H1 (cell line): Measurements from ENCODE around the gene MARK1. TPM values are rescaled to one million over a fixed set of nuclear protein-coding genes. Genes with fewer than 3 reads are reported as not detected.

Source experiments
- CTCF ChIA-PET: fragments of 300-600 bp; sonication (Branson Sonifier 250); formaldehyde crosslinking; loops from one replicate; lab custom pipeline; 2021; ENCODE audit not compliant: partially characterized antibody; lab: Charles Lee
- POLR2A ChIA-PET: fragments of 300-600 bp; sonication (Branson Sonifier 250); formaldehyde crosslinking; loops from one replicate; lab custom pipeline; 2021; ENCODE audit warnings: inconsistent platforms; ENCODE audit not compliant: partially characterized antibody; lab: Charles Lee
- DNase-seq, 2 experiments: peaks; one replicate each; pipeline versions ENCODE4 v3.0.0 to v3.0.0-alpha.2; 2010 to 2022; ENCODE audit warnings: low spot score in 2 of 2, low read depth in 1 of 2, mixed read lengths in 1 of 2
- FAIRE-seq: peaks from 2 replicates; lab custom pipeline; 2011; peaks lifted over from hg19 to GRCh38; lab: Jason Lieb, UNC
- H2AFZ ChIP-seq: 2 replicates; pipeline ENCODE4 v1.8.1; 2012; ENCODE audit warnings: low read length, inconsistent platforms
- H2AK5ac ChIP-seq: 2 replicates; pipeline ENCODE4 v1.6.1; 2013; ENCODE audit warnings: low read depth, low read length
- H2BK120ac ChIP-seq: replicated peaks from 2 replicates; pipeline ENCODE3; 2013; ENCODE audit warnings: low read depth, low read length, inconsistent platforms
- H2BK12ac ChIP-seq: 2 replicates; pipeline ENCODE4 v1.6.1; 2013; ENCODE audit warnings: low read depth, low read length
- H2BK15ac ChIP-seq: 2 replicates; pipeline ENCODE4 v1.6.1; 2013; ENCODE audit warnings: low read length
- H2BK20ac ChIP-seq: 2 replicates; pipeline ENCODE4 v1.6.1; 2013; ENCODE audit warnings: low read length
- H2BK5ac ChIP-seq: 2 replicates; pipeline ENCODE4 v1.6.1; 2013; ENCODE audit warnings: low read depth, low read length
- H3K14ac ChIP-seq: 2 replicates; pipeline ENCODE4 v1.6.1; 2013; ENCODE audit warnings: inconsistent platforms; ENCODE audit not compliant: insufficient read length
- H3K18ac ChIP-seq: 2 replicates; pipeline ENCODE4 v1.6.1; 2013; ENCODE audit warnings: low read length; ENCODE audit errors: extremely low read depth
- H3K23ac ChIP-seq: 2 replicates; pipeline ENCODE4 v1.6.1; 2013; ENCODE audit warnings: inconsistent platforms; ENCODE audit not compliant: insufficient read length
- H3K23me2 ChIP-seq: 2 replicates; pipeline ENCODE4 v1.6.1; 2013; ENCODE audit warnings: low read depth, low read length
- H3K27ac ChIP-seq: 2 replicates; pipeline ENCODE4 v1.6.1; 2011; ENCODE audit warnings: low read depth, low read length, inconsistent platforms
- H3K27me3 ChIP-seq, 4 experiments: replicated peaks in 1 of 4; 1 replicate in 1 of 4; 2 replicates in 3 of 4; pipeline versions ENCODE4 v1.6.1 to v1.8.1; 2011 to 2013; ENCODE audit warnings: low read length in 3 of 4, mild to moderate bottlenecking in 3 of 4, inconsistent platforms in 2 of 4, mixed read lengths in 2 of 4, moderate library complexity in 1 of 4; ENCODE audit not compliant: control insufficient read depth in 3 of 4, insufficient read depth in 3 of 4; ENCODE audit errors: extremely low read depth in 1 of 4
- H3K36me3 ChIP-seq, 4 experiments: 2 replicates each; pipeline versions ENCODE4 v1.6.1 to v1.8.1; 2011 to 2013; ENCODE audit warnings: mild to moderate bottlenecking in 4 of 4, low read length in 3 of 4, moderate library complexity in 2 of 4, control low read depth in 1 of 4, inconsistent platforms in 1 of 4; ENCODE audit not compliant: insufficient read depth in 4 of 4, control insufficient read depth in 2 of 4
- H3K4ac ChIP-seq: replicated peaks from 2 replicates; pipeline ENCODE3; 2013; ENCODE audit warnings: low read length, low read depth, mixed read lengths, inconsistent platforms; ENCODE audit not compliant: insufficient read length
- H3K4me1 ChIP-seq, 4 experiments: replicated peaks in 1 of 4; 1 replicate in 1 of 4; 2 replicates in 3 of 4; pipeline versions ENCODE4 v1.6.1 to v1.8.1; 2011 to 2013; ENCODE audit warnings: low read length in 3 of 4, inconsistent platforms in 2 of 4, mixed read lengths in 1 of 4; ENCODE audit not compliant: insufficient read depth in 4 of 4, control insufficient read depth in 3 of 4
- H3K4me2 ChIP-seq, 2 experiments: 2 replicates each; pipeline versions ENCODE4 v1.6.1 to v1.8.1; 2011 to 2013; ENCODE audit warnings: low read depth in 2 of 2, low read length in 2 of 2, control low read depth in 1 of 2, inconsistent platforms in 1 of 2, mild to moderate bottlenecking in 1 of 2; ENCODE audit not compliant: insufficient read depth in 1 of 2
- H3K4me3 ChIP-seq, 4 experiments: fragments of 200-600, 300-600 bp in 1 of 4; sonication (generic), shearing (Covaris generic), sonication (Bioruptor Twin) in 1 of 4; 2 replicates each; pipeline versions ENCODE4 v1.5.1 to v1.8.1; 2011 to 2016; ENCODE audit warnings: low read length in 4 of 4, low read depth in 3 of 4, control low read depth in 2 of 4, inconsistent platforms in 2 of 4, mild to moderate bottlenecking in 2 of 4, mixed read lengths in 1 of 4, moderate library complexity in 1 of 4; ENCODE audit not compliant: insufficient read depth in 2 of 4; ENCODE audit errors: extremely low read depth in 1 of 4
- H3K56ac ChIP-seq: replicated peaks from 2 replicates; pipeline ENCODE3; 2013; ENCODE audit warnings: low read depth, mild to moderate bottlenecking, mixed read lengths, low read length, inconsistent platforms; ENCODE audit not compliant: insufficient read length
- H3K79me1 ChIP-seq: 2 replicates; pipeline ENCODE4 v1.6.1; 2013; ENCODE audit warnings: low read depth, low read length, control low read depth
- H3K79me2 ChIP-seq, 2 experiments: 2 replicates each; pipeline versions ENCODE4 v1.6.1 to v1.8.1; 2012 to 2013; ENCODE audit warnings: low read length in 2 of 2, mild to moderate bottlenecking in 2 of 2, inconsistent platforms in 1 of 2; ENCODE audit not compliant: insufficient read depth in 2 of 2, control insufficient read depth in 1 of 2
- H3K9ac ChIP-seq, 4 experiments: replicated peaks in 1 of 4; 1 replicate in 1 of 4; 2 replicates in 3 of 4; pipeline versions ENCODE4 v1.6.1 to v1.8.1; 2011 to 2013; ENCODE audit warnings: low read depth in 3 of 4, low read length in 3 of 4, control low read depth in 2 of 4, mild to moderate bottlenecking in 2 of 4, moderate library complexity in 2 of 4, inconsistent platforms in 1 of 4; ENCODE audit errors: extremely low read depth in 1 of 4
- H3K9me3 ChIP-seq, 2 experiments: 2 replicates each; pipeline versions ENCODE4 v1.6.1 to v1.8.1; 2012 to 2013; ENCODE audit warnings: mild to moderate bottlenecking in 2 of 2, moderate library complexity in 2 of 2, control low read depth in 1 of 2, inconsistent platforms in 1 of 2, low read depth in 1 of 2, low read length in 1 of 2, mixed read lengths in 1 of 2; ENCODE audit not compliant: insufficient read depth in 2 of 2
- H4K20me1 ChIP-seq, 2 experiments: replicated peaks in 1 of 2; 2 replicates each; pipeline versions ENCODE3 to v1.8.1; 2011 to 2013; ENCODE audit warnings: inconsistent platforms in 2 of 2, low read length in 2 of 2, mild to moderate bottlenecking in 1 of 2; ENCODE audit not compliant: insufficient read depth in 2 of 2, control insufficient read depth in 1 of 2
- H4K5ac ChIP-seq: 2 replicates; pipeline ENCODE4 v1.6.1; 2013; ENCODE audit warnings: low read length, low read depth, mixed read lengths, inconsistent platforms; ENCODE audit not compliant: insufficient read length
- H4K8ac ChIP-seq: 2 replicates; pipeline ENCODE4 v1.8.0; 2013; ENCODE audit warnings: mild to moderate bottlenecking, moderate library complexity, low read length, inconsistent platforms; ENCODE audit not compliant: insufficient read depth; ENCODE audit errors: extremely low read depth
- H4K91ac ChIP-seq: replicated peaks from 2 replicates; pipeline ENCODE3; 2013; ENCODE audit warnings: low read length, mixed read lengths, inconsistent platforms; ENCODE audit not compliant: insufficient read length
- ASH2L ChIP-seq: fragments of 200-600, 300-600 bp; sonication (generic); IDR thresholded peaks from one replicate; pipeline ENCODE4 v1.7.1; 2017; ENCODE audit warnings: low read length
- CBX5 ChIP-seq: fragments of 300-800, 300-1000 bp; sonication (generic); IDR thresholded peaks from 2 replicates; pipeline ENCODE4 v1.7.1; 2016; ENCODE audit warnings: antibody characterized with exemption, low read length, low read depth
- CHD1 ChIP-seq: IDR thresholded peaks from 2 replicates; pipeline ENCODE4 v1.6.1; 2012; ENCODE audit warnings: low read depth, low read length, improper control_type of control experiment
- CHD2 ChIP-seq: IDR thresholded peaks from 2 replicates; pipeline ENCODE4 v1.6.1; 2012; ENCODE audit warnings: low read length, improper control_type of control experiment
- EP300 ChIP-seq, 2 experiments: IDR thresholded peaks; 1 replicate in 1 of 2; 2 replicates in 1 of 2; pipeline ENCODE4 v1.6.1; 2011 to 2012; ENCODE audit warnings: low read depth in 2 of 2, low read length in 2 of 2, mild to moderate bottlenecking in 2 of 2, borderline replicate concordance in 1 of 2, inconsistent platforms in 1 of 2, moderate library complexity in 1 of 2
- NRF1 ChIP-seq: IDR thresholded peaks from 2 replicates; pipeline ENCODE4 v1.6.1; 2011; ENCODE audit warnings: mild to moderate bottlenecking, low read depth, low read length, improper control_type of control experiment
- POLR2A ChIP-seq, 2 experiments: IDR thresholded peaks; 1 replicate in 1 of 2; 2 replicates in 1 of 2; pipeline ENCODE4 v1.6.1; 2011; ENCODE audit warnings: low read depth in 2 of 2, low read length in 2 of 2, mild to moderate bottlenecking in 2 of 2; ENCODE audit errors: control extremely low read depth in 1 of 2
- SP1 ChIP-seq: IDR thresholded peaks from 2 replicates; pipeline ENCODE4 v1.6.1; 2011; ENCODE audit warnings: low read depth, low read length
- WGBS, 2 experiments: shearing (Covaris generic) in 1 of 2; methylation state at CpG; one replicate each; pipeline versions ENCODE4 v1.1.6 to v1.1.7; 2013 to 2015; ENCODE audit warnings: low lambda C conversion rate in 2 of 2, mixed read lengths in 2 of 2, inconsistent platforms in 1 of 2, low coverage in 1 of 2, missing lambda C conversion rate in 1 of 2; ENCODE audit not compliant: insufficient replicate concordance in 2 of 2, insufficient coverage in 1 of 2, insufficient read length in 1 of 2; ENCODE audit errors: extremely low coverage in 1 of 2, missing lambda C conversion rate in 1 of 2; 5-methylcytosine and 5-hydroxymethylcytosine counted together
- polyA plus RNA-seq, 7 experiments: library from polyadenylated mRNA; depleted of rRNA in 3 of 7; stranded (reverse) in 5 of 7; unstranded in 2 of 7; fragments of >200 nt in 5 of 7; fragments of 200-250 nt in 2 of 7; gene quantifications; 1 replicate in 5 of 7; 2 replicates in 1 of 7; 4 replicates in 1 of 7; pipeline versions ENCODE4 v1.2.1 to v1.2.3, GENCODE V29; 2011 to 2013; ENCODE audit warnings: missing spikeins in 2 of 7, mixed read lengths in 2 of 7
- total RNA-seq: library from RNA; stranded (reverse); fragmentation: NEBNext Ultra II Directional; extraction: Animal tissue kit (Norgen Biotek cat#: 25700); gene quantifications from 2 replicates; pipeline ENCODE4 v1.2.1, GENCODE V29; 2021
- TF ChIP-seq, protein P1 (sequence below), 3 experiments: IDR thresholded peaks; 1 replicate in 2 of 3; 2 replicates in 1 of 3; pipeline versions ENCODE4 v1.5.1 to v1.6.1; 2011; ENCODE audit warnings: low read length in 3 of 3, mild to moderate bottlenecking in 3 of 3, inconsistent platforms in 2 of 3, low read depth in 1 of 3, moderate library complexity in 1 of 3; ENCODE audit not compliant: insufficient read depth in 1 of 3; ENCODE audit errors: control extremely low read depth in 1 of 3
- TF ChIP-seq, protein P2 (sequence below): IDR thresholded peaks from 2 replicates; pipeline ENCODE4 v1.6.1; 2012; ENCODE audit warnings: inconsistent platforms

MARK1 gene
- total and polyA plus RNA-seq, 2 of the 8 experiments (the other 6 are each of a cell fraction or from before 2014, with no cell fraction given), result 5.5 to 20.5 TPM

DNA sequence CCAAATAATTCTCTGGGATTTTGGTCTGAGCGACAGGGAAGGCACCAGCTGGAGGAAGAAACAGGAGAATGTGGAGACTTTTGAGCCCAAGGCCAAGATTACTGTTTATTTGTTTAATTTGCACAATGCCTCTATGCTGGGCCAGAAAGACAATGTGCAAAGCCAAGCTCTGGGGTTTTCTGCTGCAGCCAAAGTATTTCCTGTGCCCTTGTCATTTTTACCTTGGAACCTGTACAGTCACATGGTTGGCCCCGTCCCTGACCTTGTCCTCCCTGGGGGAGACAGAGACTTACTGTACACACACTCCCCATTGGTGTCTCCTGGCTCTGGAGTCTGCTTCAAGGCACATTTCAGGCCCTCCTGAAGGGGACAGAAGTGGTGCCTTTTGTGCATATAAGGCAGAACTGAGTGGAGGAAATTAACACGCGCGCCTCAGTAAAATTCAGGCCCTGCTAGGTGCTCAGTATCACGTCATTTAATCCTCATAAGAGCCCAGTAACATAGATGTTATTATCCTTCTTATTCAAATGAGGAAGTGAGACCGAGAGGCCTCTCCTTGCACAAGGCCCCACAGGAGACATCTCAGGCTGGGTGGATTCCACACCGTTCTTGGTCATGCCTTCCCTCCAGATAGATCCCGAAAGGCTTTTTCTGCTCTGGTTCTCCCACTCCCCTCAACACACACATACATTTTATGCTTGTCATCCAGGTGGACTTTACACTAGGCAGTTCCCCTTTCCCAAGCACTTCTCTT is 183.3 kb downstream of the MARK1 start:
- Histone ChIP-seq H2AK5ac (no peak overlapping the region), H3K4me3 (no peak overlapping the region), H3K4me1 (peaks cover 0 to 3% (median 0%) of the 10 kb centered on the region in 4 experiments; a peak in 1 of 7 replicates), H2BK120ac (no peak overlapping the region), H4K20me1 (no peaks in the 10 kb centered on the region), H4K5ac (no peak overlapping the region), H2BK15ac (no peak overlapping the region), H3K27me3 (no peaks in the 10 kb centered on the region), H3K79me1 (no peaks in the 10 kb centered on the region), H2BK12ac (no peak overlapping the region), H3K56ac (no peak overlapping the region), H3K36me3 (no peaks in the 10 kb centered on the region; a peak in 1 of 8 replicates), H3K9ac (no peak overlapping the region), H3K23me2 (no peaks in the 10 kb centered on the region), H4K91ac (no peak overlapping the region), H3K14ac (no peak overlapping the region), H3K4ac (no peak overlapping the region), H3K27ac (no peak overlapping the region), H4K8ac (no peak overlapping the region), H2BK20ac (no peak overlapping the region), H3K9me3 (peaks cover 9% of the 10 kb centered on the region in 2 experiments; a peak in 2 of 4 replicates), H3K23ac (no peak overlapping the region), H2AFZ (no peak overlapping the region), H3K18ac (no peak overlapping the region), H2BK5ac (no peak overlapping the region), H3K79me2 (no peaks in the 10 kb centered on the region), H3K4me2 (no peak overlapping the region)
- 94% methylated on average over 9 of the region's 9 CpGs; no CpG with 5 or more reads in 1 of the 2 experiments for WGBS, 2 experiments
- POLR2A ChIA-PET, result no interaction called here
- DNase-seq, result no peak
- no peak for FAIRE-seq
- no peak for TF ChIP-seq NRF1
- TF ChIP-seq ASH2L, result no peak
- no peak for TF ChIP-seq EP300 (IDR thresholded peaks at IDR 0.05; ENCODE audit: borderline replicate concordance in 1 of 2, low read depth in 2 of 2, low read length in 2 of 2)
- TF ChIP-seq, protein P1, sequence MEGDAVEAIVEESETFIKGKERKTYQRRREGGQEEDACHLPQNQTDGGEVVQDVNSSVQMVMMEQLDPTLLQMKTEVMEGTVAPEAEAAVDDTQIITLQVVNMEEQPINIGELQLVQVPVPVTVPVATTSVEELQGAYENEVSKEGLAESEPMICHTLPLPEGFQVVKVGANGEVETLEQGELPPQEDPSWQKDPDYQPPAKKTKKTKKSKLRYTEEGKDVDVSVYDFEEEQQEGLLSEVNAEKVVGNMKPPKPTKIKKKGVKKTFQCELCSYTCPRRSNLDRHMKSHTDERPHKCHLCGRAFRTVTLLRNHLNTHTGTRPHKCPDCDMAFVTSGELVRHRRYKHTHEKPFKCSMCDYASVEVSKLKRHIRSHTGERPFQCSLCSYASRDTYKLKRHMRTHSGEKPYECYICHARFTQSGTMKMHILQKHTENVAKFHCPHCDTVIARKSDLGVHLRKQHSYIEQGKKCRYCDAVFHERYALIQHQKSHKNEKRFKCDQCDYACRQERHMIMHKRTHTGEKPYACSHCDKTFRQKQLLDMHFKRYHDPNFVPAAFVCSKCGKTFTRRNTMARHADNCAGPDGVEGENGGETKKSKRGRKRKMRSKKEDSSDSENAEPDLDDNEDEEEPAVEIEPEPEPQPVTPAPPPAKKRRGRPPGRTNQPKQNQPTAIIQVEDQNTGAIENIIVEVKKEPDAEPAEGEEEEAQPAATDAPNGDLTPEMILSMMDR (IDR thresholded peaks at IDR 0.05; ENCODE audit: control extremely low read depth in 1 of 3, insufficient read depth in 1 of 3, low read depth in 1 of 3, low read length in 3 of 3), result no peak
- no peak for TF ChIP-seq SP1
- TF ChIP-seq CHD2, result no peak
- no peak for TF ChIP-seq CHD1
- TF ChIP-seq, protein P2, sequence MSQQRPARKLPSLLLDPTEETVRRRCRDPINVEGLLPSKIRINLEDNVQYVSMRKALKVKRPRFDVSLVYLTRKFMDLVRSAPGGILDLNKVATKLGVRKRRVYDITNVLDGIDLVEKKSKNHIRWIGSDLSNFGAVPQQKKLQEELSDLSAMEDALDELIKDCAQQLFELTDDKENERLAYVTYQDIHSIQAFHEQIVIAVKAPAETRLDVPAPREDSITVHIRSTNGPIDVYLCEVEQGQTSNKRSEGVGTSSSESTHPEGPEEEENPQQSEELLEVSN, result no peak
- no peak for TF ChIP-seq POLR2A (IDR thresholded peaks at IDR 0.05; ENCODE audit: control extremely low read depth in 1 of 2, low read depth in 2 of 2, low read length in 2 of 2)
- TF ChIP-seq CBX5, result no peak
- TF ChIP-seq, all 59 proteins: peak for 0
- CTCF ChIA-PET, result interaction anchor here (0.7 to 1.4 kb wide), 4 partner anchors 22 to 431 kb away, joined by 3 to 5 read pairs (median 3); no protein-coding TSS in a partner anchor
